ENCODE data around the gene NSMCE1. TPM values are rescaled to one million over a fixed set of nuclear protein-coding genes. Genes with fewer than 3 reads are reported as not detected.

The NSMCE1 gene
- total and polyA plus RNA-seq, 2 of the 8 experiments (the other 6 are each of a cell fraction or from before 2014, with no cell fraction given) = 8.1 to 16.6 TPM

GRCh38 chr16:27252206-27252585 is 16.4 kb downstream of the NSMCE1 start:
- Histone ChIP-seq H3K36me3 (ENCODE audit: control insufficient read depth in 2 of 4, insufficient read depth in 4 of 4, low read length in 3 of 4) (no peaks in the 10 kb centered on the region; a peak in 1 of 8 replicates), H3K4ac (replicated peaks; ENCODE audit: insufficient read length, low read depth, low read length) (no peak overlapping the region), H2AK5ac (ENCODE audit: low read depth, low read length) (no peak overlapping the region), H2BK15ac (ENCODE audit: low read length) (no peak overlapping the region), H2AFZ (ENCODE audit: low read length) (no peak overlapping the region), H2BK20ac (ENCODE audit: low read length) (no peak overlapping the region), H3K56ac (replicated peaks; ENCODE audit: insufficient read length, low read depth, low read length) (no peak overlapping the region), H2BK12ac (ENCODE audit: low read depth, low read length) (no peak overlapping the region), H3K9ac (replicated peaks in 1 of 4; ENCODE audit: extremely low read depth in 1 of 4, low read depth in 3 of 4, low read length in 3 of 4) (no peak overlapping the region), H3K9me3 (ENCODE audit: insufficient read depth in 2 of 2, low read depth in 1 of 2, low read length in 1 of 2) (no peaks in the 10 kb centered on the region), H3K79me2 (ENCODE audit: control insufficient read depth in 1 of 2, insufficient read depth in 2 of 2, low read length in 2 of 2) (no peaks in the 10 kb centered on the region), H2BK5ac (ENCODE audit: low read depth, low read length) (no peak overlapping the region), H4K5ac (ENCODE audit: insufficient read length, low read depth, low read length) (no peak overlapping the region), H3K4me2 (ENCODE audit: insufficient read depth in 1 of 2, low read depth in 2 of 2, low read length in 2 of 2) (no peak overlapping the region), H3K27ac (ENCODE audit: low read depth, low read length) (no peak overlapping the region), H3K23ac (ENCODE audit: insufficient read length) (no peak overlapping the region), H3K14ac (ENCODE audit: insufficient read length) (no peak overlapping the region), H4K8ac (ENCODE audit: extremely low read depth, insufficient read depth, low read length) (no peak overlapping the region), H3K18ac (ENCODE audit: extremely low read depth, low read length) (no peak overlapping the region), H3K27me3 (replicated peaks in 1 of 4; ENCODE audit: control insufficient read depth in 3 of 4, extremely low read depth in 1 of 4, insufficient read depth in 3 of 4, low read length in 3 of 4) (no peaks in the 10 kb centered on the region), H3K79me1 (ENCODE audit: low read depth, low read length) (no peaks in the 10 kb centered on the region), H3K4me1 (replicated peaks in 1 of 4; ENCODE audit: control insufficient read depth in 3 of 4, insufficient read depth in 4 of 4, low read length in 3 of 4) (no peaks in the 10 kb centered on the region), H3K23me2 (ENCODE audit: low read depth, low read length) (no peaks in the 10 kb centered on the region), H2BK120ac (replicated peaks; ENCODE audit: low read depth, low read length) (no peak overlapping the region), H4K20me1 (replicated peaks in 1 of 2; ENCODE audit: control insufficient read depth in 1 of 2, insufficient read depth in 2 of 2, low read length in 2 of 2) (no peaks in the 10 kb centered on the region), H4K91ac (replicated peaks; ENCODE audit: insufficient read length, low read length) (no peak overlapping the region), H3K4me3 (ENCODE audit: extremely low read depth in 1 of 4, insufficient read depth in 2 of 4, low read depth in 3 of 4, low read length in 4 of 4) (no peak overlapping the region)
- 91% methylated on average over 6 of the region's 6 CpGs; no CpG with 5 or more reads in 1 of the 2 experiments for WGBS, 2 experiments (ENCODE audit: extremely low coverage in 1 of 2, insufficient coverage in 1 of 2, insufficient read length in 1 of 2, insufficient replicate concordance in 2 of 2, low coverage in 1 of 2, low lambda C conversion rate in 2 of 2, missing lambda C conversion rate in 1 of 2)
- CTCF ChIA-PET (ENCODE audit: partially characterized antibody) = interaction anchor here (2.7 kb wide), 1 partner anchor 116 kb away, joined by 11 read pairs; no protein-coding TSS in a partner anchor
- FAIRE-seq (no peak), DNase-seq (ENCODE audit: low read depth in 1 of 2, low spot score in 2 of 2) (no peak)
- POLR2A ChIA-PET (ENCODE audit: partially characterized antibody) = no interaction called here
- TF ChIP-seq TCF12 (IDR thresholded peaks at IDR 0.05; ENCODE audit: low read depth, low read length) (no peak), RXRA (IDR thresholded peaks at IDR 0.05; ENCODE audit: insufficient read depth, low read depth, low read length) (no peak), BCL11A (IDR thresholded peaks at IDR 0.05; ENCODE audit: low read depth in 2 of 2, low read length in 2 of 2) (no peak), HDAC2 (IDR thresholded peaks at IDR 0.05; ENCODE audit: borderline replicate concordance in 1 of 2, low read depth in 2 of 2, low read length in 2 of 2) (no peak), ATF3 (IDR thresholded peaks at IDR 0.05; ENCODE audit: insufficient read depth, low read depth, low read length) (no peak), JUN (IDR thresholded peaks at IDR 0.05; ENCODE audit: low read depth, low read length) (no peak), MAX (IDR thresholded peaks at IDR 0.05) (no peak)

Data from H1 (cell line).